GM15510 (cell line): ENCODE results near the gene LY86.

Experiments
- POLR2A ChIP-seq: IDR thresholded peaks from 3 replicates; pipeline ENCODE4 v1.6.1; 2011; ENCODE audit warnings: borderline replicate concordance; ENCODE audit not compliant: insufficient read length; ENCODE audit errors: extremely low read depth

Gene LY86

DNA sequence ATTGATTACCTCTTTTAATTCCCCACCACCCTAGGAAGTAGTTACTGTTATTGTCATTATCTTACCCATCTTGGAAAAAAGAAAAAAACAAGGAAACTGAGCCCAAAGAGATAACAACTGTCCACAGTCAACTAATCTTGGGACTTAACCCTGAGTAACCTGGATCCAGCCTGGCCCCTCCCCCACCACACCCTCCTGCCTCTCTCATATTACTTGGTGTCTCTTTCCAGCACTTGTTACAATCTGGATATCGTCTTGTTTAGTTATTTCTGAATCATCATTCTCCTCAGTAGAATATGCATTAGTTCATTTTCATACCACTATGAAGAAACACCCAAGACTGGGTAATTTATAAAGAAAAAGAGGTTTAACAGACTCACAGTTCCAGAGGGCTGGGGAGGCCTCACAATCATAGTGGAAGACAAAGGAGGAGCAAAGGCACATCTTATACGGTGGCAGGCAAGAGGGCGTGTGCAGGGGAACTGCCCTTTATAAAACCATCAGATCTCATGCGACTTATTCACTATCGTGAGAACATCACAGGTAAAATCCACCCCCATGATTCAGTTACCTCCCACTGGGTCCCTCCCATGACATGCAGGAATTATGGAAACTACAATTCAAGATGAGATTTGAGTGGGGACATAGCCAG is 60.3 kb downstream of the LY86 start:
- no peak for TF ChIP-seq POLR2A

GRCh38 chr6:6649824-6650349 is 61.4 kb downstream of the LY86 start:
- no peak for TF ChIP-seq POLR2A

- TF ChIP-seq POLR2A = no peak
These were observed 62.3 kb downstream of the LY86 start for GRCh38 chr6:6650839-6651238.

- TF ChIP-seq POLR2A = no peak
These were observed 62.8 kb downstream of the LY86 start for GRCh38 chr6:6651335-6651734.

DNA sequence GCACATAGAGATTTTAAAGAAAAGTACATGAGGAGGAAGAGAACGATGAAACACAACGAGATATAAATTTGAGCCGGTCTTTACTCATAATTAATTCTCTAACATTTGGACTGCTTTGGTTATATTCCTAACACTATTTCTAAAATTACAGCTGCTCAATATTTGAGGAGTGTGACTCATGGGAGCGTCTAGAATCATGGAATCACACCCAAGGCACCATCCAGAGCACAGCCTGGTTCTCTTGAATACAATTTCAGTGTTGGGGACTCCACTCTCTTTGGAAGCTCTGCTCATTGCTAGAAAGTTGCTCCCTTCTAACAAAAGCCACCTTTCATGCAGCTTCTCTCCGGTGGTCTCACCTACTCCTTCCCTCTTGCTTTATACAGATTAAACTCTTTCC is 64.4 kb downstream of the LY86 start:
- TF ChIP-seq POLR2A = no peak

DNA sequence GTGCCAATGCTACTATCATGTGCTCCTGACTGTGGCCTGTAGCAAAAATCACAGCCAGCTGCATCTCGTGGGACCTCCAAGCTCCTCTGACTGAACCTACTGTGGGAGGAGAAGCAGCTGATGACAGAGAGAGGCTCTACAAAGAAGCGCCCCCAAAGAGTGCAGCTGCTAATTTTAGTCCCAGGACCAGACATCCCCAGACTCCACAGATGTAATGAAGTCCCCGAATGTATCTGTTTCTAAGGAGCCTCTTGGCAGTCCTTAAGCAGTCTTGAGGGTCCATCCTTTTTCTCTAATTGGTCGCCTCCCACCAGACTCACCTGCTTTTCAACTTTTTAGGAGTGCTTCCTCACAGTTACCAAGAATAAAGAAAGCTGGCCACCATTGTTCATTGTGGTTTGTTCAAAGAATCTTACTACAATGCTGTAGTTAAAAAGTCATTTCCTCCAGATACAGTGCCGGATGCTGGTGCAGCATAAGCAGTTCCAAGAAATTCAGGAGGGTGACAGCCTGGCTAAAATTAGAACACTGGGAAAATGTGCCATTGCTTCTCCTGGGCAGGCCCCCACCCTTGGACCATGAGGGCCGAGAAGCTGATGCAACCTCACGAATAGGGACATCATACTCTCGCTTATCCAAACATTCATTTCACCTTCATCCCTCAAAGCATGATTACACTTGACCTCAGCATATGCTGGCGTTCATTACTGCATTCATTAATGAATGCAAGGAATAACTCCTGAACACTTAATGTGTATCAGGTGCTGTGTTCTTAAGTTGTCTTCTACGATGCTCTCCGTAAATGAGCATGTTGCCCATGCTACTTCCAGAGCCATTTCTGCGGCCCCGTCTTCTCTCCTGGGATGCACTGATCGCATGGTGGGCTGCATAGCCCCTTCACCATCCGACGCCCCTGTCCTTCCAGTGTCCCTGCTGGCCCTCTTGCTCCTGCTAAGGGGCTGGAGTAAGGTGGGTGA is 66.4 kb downstream of the LY86 start:
- TF ChIP-seq POLR2A = no peak

DNA sequence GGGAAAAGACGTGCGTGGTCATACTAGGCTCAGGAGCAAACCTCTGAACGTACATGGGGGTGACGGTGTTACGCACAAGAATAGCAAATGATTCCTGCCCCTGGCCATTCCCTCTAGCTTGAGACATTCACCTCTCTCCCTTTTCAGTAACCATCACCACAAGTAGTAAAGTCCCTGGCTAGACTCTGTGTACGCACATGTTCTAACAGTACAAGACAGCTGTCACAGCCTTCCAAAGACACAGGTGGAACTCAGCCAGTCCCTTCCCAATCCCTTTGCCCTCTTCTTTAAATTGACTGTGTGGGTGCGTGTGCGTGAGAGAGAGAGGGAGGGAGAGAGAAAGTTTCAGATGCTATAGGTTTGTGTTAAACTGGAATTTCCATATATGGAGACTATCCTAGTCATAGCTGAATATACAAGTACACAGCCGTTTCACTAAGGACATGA is 67.3 kb downstream of the LY86 start:
- TF ChIP-seq POLR2A = no peak

DNA sequence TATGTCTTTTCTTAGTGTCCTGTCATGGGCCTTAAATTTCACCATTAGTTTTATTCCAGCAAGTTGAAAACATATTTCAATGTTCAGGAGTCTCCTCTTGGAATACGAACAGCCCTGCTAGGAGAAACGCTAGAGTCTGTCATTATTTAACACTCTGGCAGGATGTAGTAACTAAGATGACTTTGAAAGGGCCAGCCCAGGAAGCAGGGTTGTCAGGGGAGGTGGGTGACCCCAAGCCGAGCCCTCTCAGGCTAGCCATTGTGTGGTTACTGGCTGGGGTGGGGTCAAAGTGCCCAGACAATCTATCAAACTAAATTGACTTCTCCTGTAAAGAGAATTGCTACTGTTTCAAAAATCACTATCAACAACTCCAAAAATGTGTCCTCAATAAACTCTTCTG is 67.8 kb downstream of the LY86 start:
- TF ChIP-seq POLR2A = no peak

DNA sequence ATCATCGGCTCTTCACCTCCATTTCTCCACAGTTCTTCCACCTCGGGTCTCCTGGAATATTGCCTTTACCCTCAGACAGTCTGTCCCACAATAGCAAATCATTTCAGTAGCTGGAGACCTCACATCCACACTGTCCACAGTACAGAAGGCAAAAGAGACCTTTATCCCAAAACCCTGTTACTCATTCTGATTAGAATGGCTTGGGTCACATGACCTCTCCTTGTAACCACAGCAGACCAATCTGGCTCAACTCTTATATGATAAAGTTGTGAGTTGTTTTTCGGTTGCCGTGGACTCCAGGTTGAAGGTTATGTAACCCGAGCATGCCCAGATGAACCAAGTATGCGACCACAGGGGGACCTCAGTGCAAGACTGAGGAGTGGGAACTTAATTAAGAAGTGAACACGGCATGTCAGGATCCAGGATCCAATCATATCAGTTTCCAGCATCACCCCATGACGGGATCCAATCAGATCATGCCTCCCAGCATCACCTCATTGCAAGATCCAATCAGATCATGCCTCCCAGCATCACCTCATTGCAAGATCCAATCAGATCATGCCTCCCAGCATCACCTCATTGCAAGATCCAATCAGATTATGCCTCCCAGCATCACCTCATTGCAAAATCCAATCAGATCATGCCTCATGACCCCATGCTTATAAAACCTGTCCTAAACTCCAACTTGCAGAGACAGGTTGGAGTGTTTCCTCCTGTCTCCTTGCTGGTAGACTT is 68.7 kb downstream of the LY86 start:
- no peak for TF ChIP-seq POLR2A

GRCh38 chr6:6657820-6658217 is 69.3 kb downstream of the LY86 start:
- no peak for TF ChIP-seq POLR2A

DNA sequence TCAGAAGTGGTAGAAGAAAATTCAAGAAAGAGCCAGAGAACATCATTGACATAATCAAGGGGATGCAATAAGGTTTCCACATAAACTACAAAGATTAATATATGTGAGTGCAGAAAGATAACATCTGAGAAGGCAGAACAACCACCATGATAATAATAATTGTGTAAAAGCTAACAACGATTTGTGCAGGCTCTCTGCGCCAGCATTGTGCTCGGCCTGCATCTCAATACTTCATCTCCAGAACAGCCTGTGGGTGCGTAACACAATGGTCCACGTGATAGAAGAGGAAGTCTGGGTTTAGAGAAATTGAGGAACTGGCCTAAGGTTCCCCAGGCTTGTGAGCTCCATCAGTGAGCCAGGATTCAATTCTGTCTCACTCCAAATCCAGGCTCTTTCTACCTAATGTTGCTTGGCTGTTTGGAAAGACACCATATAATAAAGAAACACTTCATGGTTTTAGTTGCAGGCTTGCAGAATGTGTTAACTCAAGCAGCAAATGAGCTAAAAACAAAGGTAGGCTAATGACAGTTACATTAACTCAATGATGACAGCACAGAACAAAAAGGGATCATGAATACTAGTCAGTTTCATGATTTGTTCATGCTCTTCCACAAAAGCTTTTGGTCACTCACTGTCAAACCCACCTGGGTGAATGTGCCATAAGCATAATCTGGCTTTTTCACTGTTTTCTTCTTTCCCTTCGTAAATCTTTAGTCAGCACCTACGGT is 71.2 kb downstream of the LY86 start:
- TF ChIP-seq POLR2A = no peak

GRCh38 chr6:6660339-6661045 is 72.0 kb downstream of the LY86 start:
- no peak for TF ChIP-seq POLR2A

DNA sequence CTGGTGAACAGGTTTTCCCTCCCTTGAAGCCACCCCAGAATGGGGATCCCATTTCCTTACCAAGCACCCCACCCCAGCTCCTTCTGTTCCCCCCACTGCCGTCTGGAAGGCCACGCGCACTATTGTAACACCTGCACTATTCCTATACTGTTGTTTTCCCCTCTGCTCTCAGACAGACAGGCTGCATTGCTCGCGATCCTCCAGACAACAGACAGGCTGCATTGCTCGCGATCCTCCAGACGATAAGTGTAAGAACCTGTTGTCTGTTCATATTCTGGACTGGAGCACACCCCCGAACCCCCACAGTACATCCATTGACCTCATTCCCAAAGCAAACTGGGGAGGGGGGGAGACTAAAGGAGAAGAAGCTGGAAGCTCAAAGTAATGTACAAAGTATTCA is 72.7 kb downstream of the LY86 start:
- no peak for TF ChIP-seq POLR2A

- TF ChIP-seq POLR2A = no peak
These were observed 73.2 kb downstream of the LY86 start for GRCh38 chr6:6661684-6662083.
